Activated CD4-positive, alpha-beta T cell treated with anti-CD3 and anti-CD28 coated beads, Interleukin-2, amount 50 U/mL, for 24 hours (primary cell): ENCODE measurements around the gene MYH11.
"Not testable (repeated sequence)": the region's sequence is repeated elsewhere in the genome, so short reads cannot be mapped to it uniquely, and the experiment has no call there.

ENCODE experiments used
- DNase-seq, 2 donors: peaks; one replicate each; pipeline ENCODE4 v3.0.0-alpha.2; 2020; ENCODE audit warnings: low read depth in 1 of 2, low spot score in 1 of 2

MYH11 gene

DNA sequence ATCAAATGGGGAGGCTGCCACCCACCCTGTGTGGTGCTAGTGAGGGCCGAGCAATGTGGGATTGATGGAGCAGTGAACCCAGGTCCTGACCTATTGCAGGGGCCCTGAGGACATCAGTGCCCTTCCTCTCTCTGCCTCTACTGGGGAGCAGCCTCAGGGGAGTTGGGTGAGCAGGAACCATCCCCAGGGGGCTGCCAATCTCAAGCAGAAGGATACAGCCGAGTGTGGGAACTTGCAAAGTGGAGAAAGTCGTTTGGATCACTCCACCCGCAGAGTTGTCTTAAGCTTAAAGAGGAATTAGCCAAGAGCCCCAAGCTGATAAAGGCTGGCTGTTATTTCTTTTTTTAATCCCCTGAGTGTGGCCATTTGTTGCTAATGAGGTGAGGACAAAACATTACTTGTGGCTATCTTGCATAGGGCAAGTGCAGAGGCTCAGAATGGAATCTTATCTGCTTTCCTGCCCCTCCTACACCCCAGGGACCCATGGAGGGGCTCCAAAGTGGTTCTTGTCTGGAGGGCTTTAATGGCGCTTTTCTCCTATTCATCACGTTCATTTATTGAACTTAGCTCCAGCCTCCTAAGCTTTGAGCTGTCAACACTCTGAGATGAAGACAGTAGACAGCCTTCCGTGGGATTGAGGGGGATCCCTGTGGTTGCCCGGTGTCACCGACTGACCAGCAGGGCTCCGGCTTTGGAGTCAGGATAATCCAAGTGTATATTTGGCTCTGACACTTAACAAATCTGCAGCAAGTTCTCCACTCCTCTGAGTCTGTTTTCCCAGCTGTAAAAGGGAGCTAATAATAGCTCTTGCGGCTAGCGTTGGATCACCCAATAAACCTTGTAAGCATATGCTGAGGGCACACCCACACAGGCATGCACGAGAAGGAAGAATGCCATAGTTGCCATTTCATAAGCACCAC is 45.1 kb downstream of the MYH11 start:
- no peak for DNase-seq

DNA sequence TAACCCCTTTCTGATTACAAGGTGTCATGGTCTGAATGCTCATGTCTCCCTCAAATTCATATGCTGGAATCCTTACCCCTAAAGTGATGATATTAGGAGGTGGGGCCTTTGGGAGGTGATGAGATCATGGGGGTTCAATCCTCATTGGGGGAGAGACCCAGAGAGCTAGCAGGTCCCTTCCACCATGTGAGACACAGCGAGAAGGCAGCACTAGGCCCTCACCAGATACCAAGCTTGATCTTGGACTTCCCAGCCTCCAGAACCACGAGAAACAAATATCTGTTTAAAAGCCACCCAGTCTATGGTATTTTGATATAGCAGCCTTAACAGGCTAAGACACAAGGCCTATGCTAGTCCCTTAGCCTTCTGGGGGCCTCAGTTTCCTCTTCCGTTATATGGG is 45.9 kb downstream of the MYH11 start:
- no peak for DNase-seq

DNA sequence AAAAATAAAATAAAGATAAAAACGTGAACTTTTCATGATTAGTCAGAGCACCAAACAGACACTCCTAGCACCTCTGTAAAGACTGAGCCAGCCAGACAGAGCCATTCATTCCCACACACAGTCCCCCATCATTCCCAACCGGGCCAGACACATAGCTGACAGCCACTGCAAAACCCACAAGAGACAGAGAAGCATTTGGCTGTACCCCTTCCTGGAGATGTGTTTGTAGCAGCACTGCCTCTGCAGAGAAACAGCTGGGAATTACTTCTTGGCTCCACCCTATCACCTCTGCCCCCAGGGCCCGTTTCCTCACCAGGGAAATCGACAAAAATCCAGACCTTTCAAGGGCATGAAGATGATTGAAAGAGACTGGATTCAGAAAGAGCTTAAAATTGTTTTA is 46.4 kb downstream of the MYH11 start:
- no peak for DNase-seq

DNA sequence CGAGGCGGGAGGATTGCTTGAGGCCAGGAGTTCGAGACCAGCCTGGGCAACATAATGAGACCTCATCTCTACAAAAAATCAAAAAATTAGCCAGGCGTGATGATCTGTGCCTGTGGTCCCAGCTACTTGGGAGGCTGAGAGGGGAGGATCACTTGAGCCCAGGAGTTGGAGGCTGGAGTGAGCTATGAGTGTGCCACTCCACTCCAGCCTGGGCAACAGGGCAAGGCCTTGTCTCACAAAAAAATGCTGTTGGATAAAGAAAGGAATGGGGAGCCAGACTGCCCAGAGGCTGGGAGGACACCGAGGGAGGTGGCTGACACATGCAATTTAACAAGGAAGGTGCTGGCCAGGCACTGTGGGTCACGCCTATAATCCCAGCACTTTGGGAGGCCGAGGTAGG is 47.5 kb downstream of the MYH11 start:
- not testable (repeated sequence) for DNase-seq

DNA sequence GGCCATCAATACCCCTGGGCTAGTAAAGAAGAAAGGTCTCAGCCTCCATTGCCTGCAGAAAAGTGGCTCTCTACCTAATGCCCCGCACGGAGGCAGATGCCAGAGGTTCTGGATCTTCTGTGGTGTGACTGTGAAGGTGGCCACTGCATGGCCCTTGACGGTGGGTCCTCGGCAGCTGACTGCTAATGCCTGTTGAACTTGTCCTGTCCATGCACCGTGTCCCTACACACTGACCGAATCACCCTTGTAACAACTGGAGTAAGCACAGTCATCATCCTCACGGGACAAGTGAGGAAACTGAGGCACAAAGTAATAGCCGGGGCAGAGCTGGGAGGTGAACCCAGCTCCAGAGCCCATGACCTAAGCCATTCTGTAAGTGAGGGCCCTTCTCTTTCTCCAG is 48.8 kb downstream of the MYH11 start:
- DNase-seq, result no peak

DNA sequence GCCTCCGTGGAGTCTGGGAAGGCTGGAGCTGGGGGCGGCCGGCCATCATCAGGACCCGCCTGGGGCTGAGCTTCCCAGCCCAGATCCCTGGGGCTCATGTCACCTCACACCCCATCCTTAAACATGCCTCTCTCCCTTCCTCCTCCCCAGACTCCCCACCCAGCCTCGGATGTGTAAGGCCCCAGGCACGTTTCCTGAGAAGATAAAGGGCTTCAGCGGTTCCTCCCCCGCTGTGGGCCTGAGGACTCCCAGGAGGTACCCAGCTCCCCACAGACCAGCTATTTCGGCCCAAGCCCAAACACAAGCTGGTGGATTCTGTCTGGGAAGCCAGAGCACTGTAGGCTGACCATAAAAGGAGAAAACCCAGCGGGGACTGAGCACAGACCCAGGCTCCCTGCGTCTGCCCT is 49.2 kb downstream of the MYH11 start:
- DNase-seq, result no peak

DNA sequence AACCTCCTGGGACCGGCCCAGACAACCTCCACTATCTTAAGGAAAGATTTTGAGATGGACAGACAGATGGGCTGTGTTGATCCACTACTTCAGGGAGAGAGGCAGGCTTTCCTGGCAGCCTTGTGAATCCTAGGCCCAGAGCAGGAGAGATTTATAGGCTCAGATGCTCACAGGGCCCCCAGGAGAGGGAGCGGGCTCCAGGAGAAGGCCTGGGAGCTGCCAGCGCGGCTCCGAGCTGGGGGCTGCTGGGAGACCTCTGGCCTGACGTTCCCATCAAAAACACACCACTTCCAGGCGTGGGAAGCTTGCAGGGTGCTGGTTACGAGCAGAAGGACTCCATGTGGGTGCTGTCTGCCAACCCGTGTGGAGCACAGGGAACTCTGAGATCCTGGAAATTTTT is 53.2 kb downstream of the MYH11 start:
- DNase-seq, result no peak

DNA sequence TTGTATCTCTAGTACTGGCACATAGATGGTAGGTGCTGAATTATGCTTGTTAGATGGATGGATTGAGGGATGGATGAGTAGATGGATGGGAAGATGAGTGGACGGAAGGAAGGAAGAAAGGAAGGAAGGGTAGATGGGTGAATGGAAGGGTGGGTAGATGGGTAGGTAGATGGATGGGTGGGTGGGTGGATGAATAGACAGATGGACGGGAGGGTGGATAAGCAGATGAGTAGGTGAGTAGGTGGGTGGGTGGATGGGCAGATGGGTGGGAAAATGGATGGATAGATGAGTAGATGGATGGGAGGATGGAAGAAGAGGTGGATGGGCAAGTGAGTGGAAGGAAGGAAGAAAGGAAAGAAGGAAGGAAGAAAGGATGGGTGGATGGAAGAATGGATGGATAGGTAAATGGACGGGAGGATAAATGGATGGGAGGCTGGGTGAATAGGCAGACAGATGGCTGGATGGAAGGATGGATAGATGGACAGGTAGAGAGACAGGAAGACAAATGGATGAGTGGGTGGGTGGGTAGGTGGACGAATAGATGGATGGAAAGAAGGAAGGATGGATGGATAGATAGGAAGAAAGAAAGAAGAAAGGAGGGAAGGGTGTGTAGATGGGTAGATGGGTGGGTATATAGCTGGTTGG is 56.9 kb downstream of the MYH11 start:
- no peak for DNase-seq

DNA sequence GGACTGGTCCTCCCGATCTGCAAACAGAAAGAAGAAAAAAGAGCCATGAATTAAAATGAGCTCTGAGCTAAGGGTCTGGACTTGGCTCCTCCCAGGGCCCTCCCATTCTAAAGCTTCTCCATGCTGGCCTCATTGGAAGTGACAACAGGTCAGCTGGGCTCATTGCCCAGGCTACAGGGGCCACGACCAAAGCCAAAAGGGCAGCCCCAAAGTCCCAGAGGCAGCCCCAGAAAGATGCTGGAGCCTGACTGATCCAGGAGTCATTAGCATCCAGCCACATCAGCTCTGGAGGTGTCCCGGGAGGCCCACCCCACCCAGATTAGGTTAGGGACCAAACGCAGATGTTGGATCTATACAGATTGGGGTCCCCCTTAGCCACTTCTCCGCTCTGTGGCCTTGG is 58.2 kb downstream of the MYH11 start:
- DNase-seq, result no peak

DNA sequence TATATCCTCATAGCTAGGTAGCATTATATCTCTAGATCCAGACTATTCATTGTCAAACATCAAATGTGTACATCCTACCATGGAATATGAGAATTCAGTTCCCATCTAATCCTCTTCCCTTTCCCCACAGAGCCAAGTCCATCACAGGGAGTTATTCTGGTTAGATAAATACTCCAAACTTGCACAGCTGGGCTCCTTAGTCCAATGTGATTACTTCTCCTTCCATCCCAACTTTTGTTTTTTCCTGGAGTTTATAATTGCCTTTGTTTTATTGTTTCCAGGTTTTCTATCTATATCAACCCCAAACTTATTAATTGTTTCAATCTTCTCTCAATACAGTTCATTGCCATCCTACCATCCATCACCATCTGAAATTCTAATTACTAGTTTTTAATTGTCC is 59.9 kb downstream of the MYH11 start:
- no peak for DNase-seq

DNA sequence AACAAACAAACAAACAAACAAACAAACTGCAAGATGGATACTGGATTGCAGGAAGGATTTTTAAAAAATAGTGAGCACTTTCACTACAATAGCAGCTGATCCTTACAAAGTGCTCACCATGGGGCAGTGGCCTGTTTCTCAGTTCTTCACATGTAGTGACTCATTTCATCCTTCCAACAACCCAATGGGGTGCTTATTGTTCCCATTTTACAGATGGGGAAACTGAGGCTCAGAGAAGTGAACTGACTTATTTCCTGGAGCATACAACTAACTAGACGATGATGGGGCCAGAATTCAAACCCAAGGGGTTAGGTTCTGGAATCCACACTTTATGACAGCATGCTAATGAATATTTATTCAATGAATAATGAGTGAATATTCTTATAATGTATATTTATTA is 61.2 kb downstream of the MYH11 start:
- DNase-seq, result no peak

DNA sequence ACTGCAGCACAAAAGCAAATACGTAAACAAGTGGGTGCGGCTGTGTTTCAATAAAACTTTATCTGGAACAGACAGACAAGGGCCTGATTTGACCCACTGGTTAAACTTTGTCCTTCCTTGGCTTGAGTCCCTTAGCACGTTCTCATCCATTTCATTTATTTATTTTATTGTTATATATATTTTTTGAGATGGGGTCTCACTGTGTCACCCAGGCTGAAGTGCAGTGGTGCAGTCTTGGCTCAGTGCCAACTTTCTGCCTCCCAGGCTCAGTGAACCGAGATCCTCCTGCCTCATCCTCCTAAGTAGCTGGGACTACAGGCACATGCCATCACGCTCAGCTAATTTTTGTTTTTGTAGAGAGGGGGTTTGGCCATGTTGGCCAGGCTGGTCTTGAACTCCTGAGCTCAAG is 64.3 kb downstream of the MYH11 start:
- DNase-seq, result no peak

DNA sequence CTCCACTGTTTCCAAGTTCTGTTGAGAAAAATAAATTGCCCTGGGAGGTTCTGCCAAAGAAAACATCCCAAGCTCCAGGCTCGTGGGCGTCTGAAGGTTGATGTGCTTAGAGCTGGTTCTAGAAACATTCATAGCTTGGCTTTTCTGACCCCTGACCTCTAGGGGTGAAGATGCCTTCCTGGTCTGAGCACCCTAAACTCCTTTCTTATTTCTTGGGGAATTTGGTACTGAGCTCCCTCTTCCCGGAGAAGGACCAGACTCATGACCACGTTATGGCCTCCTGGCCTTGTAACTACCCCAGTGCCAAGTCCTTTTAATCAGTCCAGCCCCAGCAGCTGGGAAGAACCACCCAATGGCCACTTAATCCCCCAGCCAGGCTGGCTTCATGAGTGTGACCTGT is 66.4 kb downstream of the MYH11 start:
- no peak for DNase-seq

DNA sequence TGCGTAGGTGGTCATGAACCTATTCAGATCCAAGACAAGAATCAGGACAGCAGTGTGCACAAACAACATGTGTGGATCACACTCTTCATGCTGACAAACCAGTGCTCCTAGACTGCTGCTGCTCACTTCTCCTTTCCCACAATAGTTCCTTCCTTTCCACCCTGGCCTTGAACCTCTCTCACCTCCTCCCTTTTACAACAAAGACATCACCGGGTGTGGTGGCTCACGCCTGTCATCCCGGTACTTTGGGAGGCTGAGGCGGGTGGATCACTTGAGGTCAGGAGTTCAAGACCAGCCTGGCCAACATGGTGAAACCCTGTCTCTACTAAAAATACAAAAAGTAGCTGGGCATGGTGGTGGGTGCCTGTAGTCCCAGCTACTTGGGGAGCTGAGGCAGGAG is 67.0 kb downstream of the MYH11 start:
- not testable (repeated sequence) for DNase-seq

DNA sequence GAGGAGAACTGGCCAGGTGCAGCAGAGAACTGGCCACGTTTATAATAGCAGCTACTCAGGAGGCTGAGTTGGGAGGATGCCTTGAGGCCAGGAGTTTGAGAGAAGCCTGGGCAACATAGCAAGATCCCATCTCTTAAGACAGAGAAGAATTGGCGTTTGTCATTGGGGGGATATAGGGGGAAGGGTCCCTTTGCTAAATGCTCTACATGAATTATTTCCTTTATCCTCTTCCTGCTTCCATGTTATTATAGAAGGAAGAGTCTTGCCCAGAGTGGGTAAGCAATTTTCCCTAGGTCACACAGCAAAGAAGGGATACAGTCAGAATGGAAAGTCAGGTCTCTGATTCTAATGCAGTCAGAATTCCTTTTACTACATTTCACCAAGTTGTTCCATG is 68.0 kb downstream of the MYH11 start:
- no peak for DNase-seq

DNA sequence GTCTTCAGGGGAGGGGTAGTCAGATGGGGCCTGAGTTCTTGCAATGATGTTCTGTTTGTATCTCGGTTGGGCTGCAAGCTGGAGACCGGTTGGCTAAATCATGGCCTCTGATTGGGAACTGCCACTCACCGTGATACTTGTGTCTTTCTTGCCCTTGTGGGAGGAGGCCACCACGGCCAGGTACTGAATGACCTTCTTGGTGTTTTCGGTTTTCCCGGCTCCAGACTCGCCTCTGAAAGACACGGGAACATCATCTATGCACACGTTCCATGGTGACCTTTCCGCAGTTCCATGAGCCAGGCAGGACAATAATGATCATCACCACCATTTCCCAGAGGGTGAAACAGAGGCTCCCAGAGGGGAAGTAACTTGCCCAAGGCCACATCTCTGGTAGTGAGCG is 70.3 kb downstream of the MYH11 start:
- no peak for DNase-seq

DNA sequence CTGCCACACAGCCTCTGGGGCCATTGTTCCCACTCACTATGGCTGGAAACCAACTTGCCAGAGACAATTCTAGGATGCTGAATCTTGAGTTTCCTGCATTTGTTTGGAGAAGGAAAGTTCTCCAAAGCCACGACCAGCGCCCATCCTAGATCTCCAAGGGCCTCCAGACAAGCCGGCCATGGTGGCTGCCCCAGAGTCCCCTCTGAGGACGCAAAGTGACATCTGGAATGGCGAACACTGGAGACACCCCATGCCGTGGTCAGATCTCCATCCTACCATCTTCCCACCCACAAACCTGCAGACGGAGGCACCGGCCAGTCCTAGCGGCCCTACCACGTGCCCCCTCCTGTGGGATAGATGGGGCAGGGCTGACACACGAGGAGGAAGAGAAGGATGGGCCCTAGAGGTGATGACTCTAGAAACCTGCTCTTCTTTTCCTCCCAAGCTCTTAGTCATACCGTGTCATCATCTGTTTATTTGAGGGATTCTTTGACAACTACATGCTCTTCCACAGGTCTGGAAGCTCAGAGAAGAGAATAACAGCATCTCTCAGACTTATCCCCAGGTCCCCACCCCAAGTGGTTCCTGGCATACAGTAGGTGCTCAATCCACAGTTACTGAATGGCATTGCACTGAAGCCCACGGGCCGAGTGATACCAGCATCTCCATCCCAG is 71.3 kb downstream of the MYH11 start:
- no peak for DNase-seq

DNA sequence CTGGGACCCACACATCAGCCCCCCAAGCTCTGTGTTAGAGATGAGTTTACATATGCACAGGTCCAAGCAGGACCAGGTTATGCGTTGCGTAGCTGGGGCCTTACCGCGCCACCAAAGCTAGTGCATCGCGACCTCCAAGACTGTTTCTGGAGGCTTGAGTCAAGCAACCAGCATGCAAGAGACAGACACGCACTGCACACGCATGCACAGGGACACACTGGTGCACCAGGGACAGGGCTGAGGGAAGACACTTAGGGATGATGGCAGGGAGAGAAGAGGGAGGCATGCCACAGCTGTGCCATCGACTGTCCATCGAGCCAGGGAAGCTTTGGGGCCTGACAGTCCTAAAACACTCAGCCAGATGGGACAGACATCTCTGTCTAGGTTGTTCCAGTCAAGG is 72.8 kb downstream of the MYH11 start:
- no peak for DNase-seq

DNA sequence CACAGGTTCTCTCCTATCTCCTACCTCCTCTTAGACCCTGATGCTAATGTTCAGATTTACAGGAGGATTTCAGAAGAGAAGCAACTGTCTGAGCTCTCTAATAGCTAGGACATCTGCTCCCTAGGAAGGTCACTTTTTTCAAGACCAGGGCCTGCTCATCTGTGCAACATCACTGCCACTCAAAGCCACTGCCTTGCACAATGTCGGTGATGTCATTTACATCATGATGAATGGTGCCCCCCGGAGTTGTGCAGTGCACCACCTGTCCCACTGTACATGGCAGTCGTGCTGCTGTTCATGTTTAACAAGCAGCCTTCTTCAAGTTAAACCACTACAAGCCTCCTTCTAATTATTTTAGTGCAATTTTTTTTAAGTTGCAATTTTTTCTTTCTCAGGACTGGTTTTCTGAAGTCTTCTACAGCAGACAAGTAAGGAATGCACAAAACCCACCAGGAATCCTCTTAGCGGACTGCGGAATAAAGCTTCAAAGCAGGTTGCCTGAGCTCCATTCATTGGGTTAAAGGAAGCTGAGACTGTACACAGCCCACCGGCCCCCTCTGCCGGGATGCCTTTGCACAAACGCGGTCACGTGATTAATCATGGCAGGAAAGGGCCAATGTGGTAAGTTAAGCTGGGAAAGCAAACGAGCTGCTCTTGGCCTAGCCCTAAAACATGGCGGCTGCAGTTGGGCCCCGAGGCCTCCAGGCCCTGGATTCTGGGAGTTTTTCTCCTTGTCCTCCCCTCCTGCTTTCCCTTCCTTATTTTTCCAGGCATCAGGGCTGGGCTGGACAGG is 74.1 kb downstream of the MYH11 start:
- no peak for DNase-seq

DNA sequence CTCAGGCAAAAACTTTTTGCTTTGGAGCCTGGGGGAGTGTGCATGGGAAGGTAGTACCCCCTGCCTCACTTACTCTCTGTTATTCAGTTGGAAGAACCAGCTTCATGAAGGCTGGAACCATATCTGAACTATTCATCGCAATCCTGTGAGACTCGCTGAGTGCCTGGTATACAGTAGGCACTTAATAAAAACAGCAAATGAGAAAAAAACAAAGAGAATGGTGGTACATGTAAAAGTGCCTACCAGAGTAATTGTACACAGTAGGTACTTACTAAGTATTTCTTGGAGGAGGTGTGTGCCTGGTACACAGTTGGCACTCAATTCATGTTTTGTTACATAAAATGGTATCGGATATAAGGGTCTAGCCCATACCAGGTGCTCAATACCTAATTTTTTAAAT is 75.2 kb downstream of the MYH11 start:
- DNase-seq, result no peak

DNA sequence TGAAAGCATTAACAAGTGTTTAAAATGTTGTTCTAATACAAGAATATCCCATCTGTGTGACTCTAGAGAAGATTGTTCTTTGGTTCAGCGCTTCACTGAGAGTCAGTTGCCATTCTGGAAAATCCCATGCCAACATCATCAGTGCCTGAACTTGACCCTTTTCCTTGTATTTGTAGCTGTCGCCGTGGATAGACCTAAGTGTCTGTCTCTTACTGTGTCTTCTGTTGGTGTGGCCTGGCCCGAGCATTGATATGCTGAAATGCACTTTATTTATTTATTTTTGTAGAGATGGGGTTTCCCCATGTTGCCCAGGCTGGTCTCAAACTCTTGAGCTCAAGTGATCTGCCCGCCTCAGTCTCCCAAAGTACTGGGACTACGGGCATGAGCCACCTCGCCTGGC is 76.0 kb downstream of the MYH11 start:
- DNase-seq, result no peak
